PC-3 (cell line): ENCODE measurements around the gene SDK1.

Experiments used
- EZH2 ChIP-seq: fragments of 300-600 bp; sonication (generic); IDR thresholded peaks from one replicate; pipeline ENCODE4 v1.6.1; 2017; ENCODE audit warnings: antibody characterized with exemption, mild to moderate bottlenecking, low read length; ENCODE audit not compliant: unreplicated experiment
- TF ChIP-seq, protein P1 (sequence below): fragments of 300-600 bp; sonication (generic); conservative IDR thresholded peaks from 2 replicates; pipeline ENCODE4 v1.5.1; 2017; ENCODE audit warnings: antibody characterized with exemption, low read depth, mild to moderate bottlenecking, low read length

GRCh38 chr7:3787717-3788264 lies 486.7 kb downstream of the SDK1 start:
- no peak for TF ChIP-seq EZH2
- TF ChIP-seq, protein P1, sequence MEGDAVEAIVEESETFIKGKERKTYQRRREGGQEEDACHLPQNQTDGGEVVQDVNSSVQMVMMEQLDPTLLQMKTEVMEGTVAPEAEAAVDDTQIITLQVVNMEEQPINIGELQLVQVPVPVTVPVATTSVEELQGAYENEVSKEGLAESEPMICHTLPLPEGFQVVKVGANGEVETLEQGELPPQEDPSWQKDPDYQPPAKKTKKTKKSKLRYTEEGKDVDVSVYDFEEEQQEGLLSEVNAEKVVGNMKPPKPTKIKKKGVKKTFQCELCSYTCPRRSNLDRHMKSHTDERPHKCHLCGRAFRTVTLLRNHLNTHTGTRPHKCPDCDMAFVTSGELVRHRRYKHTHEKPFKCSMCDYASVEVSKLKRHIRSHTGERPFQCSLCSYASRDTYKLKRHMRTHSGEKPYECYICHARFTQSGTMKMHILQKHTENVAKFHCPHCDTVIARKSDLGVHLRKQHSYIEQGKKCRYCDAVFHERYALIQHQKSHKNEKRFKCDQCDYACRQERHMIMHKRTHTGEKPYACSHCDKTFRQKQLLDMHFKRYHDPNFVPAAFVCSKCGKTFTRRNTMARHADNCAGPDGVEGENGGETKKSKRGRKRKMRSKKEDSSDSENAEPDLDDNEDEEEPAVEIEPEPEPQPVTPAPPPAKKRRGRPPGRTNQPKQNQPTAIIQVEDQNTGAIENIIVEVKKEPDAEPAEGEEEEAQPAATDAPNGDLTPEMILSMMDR = no peak
